HG02678 (cell line): Measurements from ENCODE around the gene LEFTY2.
"Not testable (repeated sequence)": the region's sequence is repeated elsewhere in the genome, so short reads cannot be mapped to it uniquely, and the experiment has no call there.

ENCODE experiments used
- ATAC-seq: cut with Tn5 transposase; IDR thresholded peaks from one replicate; pipeline ENCODE4 v1.9.1; 2021; ENCODE audit warnings: mild to moderate bottlenecking, moderate library complexity; ENCODE audit not compliant: unreplicated experiment

LEFTY2 gene, protein sequence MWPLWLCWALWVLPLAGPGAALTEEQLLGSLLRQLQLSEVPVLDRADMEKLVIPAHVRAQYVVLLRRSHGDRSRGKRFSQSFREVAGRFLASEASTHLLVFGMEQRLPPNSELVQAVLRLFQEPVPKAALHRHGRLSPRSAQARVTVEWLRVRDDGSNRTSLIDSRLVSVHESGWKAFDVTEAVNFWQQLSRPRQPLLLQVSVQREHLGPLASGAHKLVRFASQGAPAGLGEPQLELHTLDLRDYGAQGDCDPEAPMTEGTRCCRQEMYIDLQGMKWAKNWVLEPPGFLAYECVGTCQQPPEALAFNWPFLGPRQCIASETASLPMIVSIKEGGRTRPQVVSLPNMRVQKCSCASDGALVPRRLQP

DNA sequence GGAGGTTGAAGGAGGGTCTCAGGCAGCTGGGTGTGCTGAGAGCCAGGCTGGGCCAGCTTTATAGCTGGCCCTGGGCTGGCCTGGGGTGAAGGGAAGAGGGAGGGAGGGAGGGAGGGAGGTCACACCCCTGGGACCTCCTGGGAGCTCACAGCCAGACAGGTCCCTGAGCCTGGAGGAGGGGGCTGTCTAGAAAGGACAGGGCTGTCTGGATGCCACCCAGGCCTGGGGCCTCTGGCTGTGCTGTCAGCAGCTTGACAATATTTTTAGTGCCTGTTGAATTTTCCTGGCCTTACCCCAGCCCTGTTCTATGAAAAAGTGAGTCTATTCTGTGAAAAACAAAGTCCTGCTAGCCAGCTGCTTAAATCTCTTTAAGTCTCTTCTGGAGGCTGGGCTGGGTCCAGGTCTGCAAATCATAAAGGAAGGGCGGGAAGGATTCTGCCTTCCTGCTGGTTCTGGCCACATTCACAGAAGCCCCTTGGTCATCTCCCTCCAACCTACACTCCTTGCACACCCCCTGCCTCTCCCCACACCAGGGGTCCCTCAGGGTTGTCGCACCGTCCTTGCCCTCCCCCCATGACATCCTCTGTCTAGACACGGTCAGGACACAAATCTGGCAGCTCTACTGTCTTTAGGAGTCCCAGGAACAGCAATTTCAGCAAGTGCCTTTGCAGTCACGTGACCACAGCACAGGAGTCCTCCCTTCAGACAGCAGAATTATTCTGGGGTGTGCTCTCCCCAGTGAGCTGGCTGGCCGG, at the start of gene LEFTY2:
LEFTY2 (minus strand) TSS at position 34 of the 755 bp plus-strand sequence. CDS start 80 bp downstream, outside the sequence.
- ATAC-seq: no peak

DNA sequence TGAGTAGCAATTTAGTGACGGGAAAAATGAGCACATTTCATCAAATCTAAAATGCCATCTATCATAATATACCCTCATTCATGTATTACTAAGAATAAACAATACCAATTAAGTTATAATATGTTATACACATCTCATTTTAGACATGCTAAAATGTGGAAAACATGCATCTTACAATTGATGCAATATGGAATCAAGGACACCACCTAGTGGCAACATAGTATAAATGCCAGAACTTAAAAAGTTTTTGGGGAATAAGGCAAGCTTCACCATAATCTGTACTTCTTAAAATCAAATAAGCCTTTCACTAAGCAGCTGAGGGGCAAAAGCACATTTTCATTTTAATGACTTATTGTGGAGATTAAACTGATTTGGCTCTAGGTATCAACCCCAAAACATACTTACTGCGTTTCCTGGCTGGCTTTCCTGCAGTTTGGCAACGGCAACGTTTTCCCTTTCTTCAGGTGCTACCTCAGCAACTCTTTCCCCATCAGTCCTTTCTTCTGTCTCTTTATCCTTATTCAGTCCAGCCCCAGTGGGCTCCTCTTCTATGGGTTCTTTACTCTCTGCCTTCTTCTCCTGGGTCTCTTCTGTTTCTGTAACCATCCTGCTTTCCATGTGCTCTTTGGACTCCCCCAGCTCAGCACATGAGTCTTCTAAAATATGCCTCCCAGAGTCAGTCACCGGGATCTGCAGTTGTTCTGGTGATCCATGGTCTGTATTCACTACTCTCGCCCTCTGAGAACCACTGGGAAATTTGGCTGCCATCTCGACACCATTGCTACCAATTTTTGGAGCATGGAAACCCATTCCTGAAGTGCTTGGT, 46.7 kb upstream of the LEFTY2 start:
- no peak for ATAC-seq

DNA sequence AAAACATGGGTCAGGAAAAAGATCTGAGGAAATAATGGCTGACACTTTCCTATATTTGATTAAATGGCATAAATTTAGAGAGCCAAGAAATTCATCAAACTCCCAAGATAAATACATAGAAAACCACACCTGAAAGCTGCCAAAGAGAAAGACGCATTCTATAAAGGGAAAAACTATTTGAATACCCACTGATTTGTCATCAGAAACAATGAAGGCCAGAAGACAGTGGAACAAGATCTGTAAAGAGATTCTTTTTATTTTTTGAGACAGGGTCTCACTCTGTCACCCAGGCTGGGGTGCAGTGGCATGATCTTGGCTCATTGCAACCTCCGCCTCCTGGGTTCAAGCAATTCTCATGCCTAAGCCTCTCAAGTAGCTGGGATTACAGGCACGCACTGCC, 40.7 kb upstream of the LEFTY2 start:
- no peak for ATAC-seq

DNA sequence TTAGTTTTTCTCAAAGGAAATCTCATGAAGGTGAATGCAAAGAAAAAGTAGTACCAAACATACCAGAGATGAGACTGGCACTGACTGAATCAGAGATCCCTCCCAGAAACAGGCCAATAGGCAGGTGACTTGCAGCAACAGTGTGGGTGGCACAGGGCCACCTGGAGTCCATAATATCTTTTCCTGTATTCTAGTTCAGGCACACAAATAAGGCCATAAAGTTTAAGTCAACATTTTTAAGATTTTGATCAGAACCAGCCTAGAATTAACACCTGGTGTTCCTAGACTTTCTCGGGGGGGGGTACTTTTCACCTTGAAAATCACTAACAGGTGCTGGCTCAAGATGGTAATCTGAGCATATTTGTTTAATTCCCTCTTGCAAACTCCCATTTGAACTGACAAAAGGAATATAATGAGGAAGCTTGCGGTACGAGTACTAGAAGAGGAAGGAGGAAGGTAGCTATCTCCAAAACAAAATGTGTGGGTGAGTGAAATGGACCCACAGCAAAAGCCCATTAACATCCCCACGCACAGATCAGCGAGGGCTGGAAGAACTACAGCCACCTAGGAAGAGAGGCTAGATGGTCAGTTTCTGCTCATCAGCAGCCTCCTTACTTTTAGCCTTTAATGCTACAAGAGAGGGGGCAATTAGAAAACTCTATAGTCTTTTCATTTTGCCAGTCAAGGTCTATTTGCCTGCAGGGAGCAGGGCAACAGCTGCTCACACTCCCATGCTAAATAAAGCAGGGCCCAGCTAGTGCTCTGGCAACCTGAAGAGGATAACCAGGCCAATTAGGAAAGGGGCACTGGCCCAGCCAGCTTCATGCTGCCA, 39.2 kb upstream of the LEFTY2 start:
- ATAC-seq: no peak

DNA sequence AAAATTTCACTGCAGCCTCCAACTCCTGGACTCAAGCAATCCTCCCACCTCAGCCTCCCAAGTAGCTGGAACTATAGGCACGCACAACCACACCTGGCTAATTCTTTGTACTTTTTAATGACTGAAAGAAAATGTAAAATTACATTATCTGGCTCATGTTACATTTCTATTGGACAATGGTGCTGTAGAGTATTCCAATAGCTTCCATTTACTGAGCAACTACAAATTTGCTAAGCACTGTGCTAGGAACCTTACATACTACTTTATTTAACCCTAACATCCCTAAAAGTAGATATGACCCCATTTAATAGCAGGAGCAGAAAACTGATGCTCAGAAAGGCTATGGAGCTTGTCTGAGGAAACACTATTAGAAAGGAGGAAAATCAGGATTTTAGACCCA, 38.4 kb upstream of the LEFTY2 start:
- no peak for ATAC-seq

DNA sequence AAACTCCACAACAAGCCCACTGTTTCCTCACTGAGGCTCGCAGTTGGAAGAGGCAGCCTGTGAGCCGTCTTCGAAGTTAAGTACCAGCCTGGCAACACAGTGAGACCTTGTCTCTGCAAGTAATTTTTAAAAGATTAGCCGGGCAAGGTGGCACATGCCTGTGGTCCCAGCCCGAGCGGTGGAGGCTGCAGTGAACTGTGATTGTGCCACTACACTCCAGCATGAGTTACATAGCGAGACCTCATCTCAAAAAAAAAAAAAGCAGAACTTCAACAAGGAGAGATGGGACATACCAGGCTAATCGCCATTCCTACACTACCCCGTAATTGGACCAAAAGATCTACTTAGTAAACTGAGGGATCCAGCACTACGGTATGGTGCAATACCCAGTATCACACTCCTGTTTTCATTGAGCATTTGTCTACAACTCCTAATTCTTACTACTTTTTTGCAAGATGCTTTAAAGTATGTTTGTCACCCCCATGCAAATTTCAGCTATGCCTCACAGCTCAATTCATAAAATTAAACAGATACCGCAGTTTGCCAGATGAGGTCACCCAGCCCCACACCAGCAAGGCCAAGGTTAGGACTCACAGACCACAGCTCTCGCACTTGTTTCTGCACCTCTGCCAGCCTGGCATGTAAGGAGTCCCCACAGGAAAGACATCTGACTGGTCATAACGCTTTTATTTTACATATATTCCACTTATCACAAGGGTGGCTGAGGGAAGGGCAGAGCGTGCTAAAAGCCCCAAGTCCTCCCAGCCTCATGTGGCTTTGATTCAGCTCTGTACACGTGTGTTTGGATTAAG, 37.1 kb upstream of the LEFTY2 start:
- peak; percentile 63 for ATAC-seq

DNA sequence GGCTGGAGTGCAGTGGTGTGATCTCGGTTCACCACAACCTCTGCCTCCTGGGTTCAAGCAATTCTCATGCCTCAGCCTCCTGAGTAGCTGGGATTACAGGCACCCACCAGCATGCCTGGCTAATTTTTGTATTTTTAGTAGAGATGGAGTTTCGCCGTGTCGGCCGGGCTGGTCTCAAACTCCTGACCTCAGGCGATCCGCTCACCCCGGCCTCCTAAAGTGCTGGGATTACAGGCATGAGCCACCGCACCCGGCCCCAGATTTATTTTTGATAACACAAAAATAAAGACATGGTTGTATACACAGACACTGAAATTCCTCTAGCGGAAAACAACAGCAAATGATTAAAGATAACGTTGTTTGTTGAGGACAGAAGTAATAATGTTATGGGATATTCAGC, 34.1 kb upstream of the LEFTY2 start:
- ATAC-seq: not testable (repeated sequence)

DNA sequence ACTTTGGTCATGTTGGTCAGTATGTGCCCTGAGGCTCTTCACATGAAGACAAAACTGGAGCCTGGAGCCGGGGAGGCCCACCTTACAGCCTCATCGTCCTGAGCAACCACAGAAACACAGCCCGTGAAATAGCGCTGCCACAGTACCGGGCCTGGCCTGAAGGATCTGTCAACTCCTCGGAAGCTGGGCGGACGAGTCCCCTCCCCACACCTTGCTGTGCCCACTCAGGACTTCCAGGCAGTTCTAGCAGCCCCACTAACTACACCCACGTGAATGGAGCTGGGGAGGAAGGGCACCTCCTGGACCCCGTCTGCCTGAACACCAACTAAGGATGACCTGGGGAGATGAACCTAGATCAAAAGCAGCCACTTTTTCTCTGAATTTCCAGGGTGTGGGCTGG, 33.4 kb upstream of the LEFTY2 start:
- no peak for ATAC-seq

DNA sequence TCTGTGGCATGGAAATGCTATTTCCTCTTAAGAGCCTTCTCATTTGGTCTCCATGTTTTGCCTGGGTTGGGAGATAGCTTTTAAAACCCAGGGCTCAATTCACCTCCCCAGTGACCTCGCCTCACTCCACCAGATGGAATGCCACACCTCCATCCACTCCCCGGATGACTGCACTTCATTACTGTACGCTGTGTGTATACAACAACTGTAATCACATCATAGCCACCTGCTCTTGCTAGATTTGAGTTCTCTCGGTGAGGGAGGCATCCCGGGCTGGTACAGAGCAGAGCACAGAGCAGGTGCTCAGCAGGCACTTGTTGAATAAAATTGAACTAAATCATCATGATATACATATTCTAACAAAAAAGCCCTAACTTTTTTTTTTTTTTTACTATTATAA, 32.1 kb upstream of the LEFTY2 start:
- no peak for ATAC-seq

DNA sequence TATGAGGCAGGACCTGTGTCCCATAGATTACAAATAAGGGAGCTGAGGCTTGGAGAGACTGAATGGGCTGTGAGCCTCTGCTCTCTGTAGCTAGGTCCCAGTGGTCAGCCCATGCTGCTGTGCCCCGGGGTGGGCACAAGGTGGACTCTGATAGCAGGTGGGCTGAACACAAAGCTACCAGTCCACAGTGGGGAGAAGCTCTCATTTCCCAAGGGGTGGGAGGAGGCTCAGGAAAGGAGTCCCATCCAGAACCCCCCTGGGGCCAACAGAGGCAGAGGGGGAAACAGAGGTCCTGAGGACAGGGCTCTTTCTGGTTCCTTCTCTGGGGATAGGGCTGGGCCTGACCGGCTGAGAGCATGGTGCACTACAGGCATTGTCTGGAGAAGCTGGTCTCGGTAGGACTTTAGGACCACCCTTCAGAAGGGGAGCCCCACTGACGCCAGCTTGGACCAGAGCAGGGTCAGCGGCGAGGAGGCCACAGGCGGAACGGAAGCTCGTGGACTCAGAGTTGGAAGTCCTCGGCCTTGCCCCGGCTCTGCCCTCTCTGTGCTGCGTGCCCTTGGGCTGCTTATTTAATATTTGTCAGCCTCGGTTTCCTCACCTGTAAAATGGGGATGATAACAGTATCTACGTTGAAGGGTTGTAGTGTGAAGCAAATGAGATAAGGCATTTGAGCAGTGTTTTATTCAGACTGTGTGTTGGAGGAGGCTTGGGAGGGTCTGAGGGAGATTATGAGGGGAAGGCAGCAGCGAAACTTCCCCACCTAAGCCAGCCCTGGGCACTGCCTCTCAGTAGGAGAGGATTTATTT, 31.5 kb upstream of the LEFTY2 start:
- no peak for ATAC-seq

DNA sequence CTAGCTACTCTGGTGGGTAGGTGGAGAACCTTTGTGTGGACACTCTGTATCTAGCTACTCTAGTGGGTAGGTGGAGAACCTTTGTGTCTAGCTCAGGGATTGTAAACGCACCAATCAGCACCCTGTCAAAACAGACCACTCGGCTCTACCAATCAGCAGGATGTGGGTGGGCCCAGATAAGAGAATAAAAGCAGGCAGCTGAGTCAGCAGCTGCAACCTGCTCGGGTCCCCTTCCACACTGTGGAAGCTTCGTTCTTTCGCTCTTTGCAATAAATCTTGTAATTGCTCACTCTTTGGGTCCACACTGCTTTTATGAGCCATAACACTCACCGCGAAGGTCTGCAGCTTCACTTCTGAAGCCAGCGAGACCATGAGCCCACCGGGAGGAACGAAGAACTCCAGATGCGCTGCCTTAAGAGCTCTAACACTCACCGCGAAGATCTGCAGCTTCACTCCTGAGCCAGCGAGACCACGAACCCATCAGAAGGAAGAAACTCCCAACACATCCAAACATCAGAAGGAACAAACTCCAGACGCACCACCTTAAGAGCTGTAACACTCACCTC, 29.7 kb upstream of the LEFTY2 start:
- ATAC-seq: not testable (repeated sequence)

DNA sequence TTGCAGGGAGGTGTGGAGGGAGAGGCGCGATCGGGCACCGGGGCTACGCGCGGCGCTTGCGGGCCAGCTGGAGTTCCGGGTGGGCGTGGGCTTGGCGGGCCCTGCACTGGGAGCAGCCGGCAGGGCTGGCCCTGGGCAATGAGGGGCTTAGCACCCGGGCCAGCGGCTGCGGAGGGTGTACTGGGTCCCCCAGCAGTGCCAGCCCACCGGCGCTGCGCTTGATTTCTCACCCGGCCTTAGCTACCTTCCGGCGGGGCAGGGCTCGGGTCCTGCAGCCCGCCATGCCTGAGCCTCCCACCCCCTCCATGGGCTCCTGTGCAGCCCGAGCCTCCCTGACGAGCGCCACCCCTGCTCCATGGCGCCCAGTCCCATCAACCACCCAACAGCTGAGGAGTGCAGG, 28.7 kb upstream of the LEFTY2 start:
- not testable (repeated sequence) for ATAC-seq

DNA sequence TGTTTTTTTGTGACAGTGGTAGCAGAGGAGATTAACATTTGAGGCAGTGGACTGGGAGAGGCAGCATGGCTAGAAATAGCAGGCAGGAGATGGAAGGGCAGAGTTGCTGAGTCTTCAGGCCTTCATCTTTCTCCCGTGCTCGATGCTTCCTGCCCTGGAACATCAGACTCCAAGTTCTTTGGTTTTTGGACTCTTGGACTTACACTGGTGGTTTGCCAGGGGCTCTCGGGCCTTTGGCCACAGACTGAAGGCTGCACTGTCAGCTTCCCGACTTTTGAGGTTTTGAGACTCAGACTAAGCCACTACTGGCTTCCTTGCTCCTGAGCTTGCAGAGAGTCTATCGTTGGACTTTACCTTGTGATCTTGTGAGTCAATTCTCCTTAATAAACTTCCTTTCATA, 24.2 kb upstream of the LEFTY2 start:
- no peak for ATAC-seq

DNA sequence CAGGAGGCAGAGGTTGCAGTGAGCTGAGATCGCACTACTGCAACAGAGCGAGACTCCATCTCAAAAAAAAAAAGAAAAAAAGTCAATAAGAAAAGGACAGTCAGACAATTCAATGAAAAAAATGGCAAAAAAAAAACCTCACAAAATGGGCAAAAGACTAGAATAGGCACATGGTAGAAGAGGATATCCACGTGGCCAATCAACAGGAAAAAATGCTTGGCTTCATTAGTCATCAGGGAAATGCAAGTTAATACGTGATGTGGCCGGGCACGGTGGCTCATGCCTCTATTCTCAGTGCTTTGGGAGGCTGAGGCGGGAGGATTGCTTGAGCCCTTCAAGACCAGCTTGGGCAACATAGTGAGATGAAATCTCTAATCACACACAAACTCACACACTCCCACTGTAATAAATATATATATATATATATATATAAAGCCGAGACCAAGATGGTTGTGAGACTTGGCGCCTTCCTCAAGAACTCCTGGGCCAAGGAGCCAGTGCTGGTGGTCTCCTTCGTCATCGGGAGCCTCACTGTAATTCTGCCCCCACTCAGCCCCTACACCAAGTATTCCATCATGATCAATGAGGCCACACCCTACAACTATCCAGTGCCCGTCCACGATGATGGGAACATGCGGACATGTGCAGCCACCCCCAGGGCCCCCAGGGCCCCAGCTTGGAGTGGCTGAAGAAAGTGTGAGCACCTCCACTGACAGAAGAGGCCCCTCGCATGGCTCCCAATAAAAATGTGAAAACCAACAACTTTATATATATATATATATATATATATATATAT, 22.9 kb upstream of the LEFTY2 start:
- ATAC-seq: no peak

DNA sequence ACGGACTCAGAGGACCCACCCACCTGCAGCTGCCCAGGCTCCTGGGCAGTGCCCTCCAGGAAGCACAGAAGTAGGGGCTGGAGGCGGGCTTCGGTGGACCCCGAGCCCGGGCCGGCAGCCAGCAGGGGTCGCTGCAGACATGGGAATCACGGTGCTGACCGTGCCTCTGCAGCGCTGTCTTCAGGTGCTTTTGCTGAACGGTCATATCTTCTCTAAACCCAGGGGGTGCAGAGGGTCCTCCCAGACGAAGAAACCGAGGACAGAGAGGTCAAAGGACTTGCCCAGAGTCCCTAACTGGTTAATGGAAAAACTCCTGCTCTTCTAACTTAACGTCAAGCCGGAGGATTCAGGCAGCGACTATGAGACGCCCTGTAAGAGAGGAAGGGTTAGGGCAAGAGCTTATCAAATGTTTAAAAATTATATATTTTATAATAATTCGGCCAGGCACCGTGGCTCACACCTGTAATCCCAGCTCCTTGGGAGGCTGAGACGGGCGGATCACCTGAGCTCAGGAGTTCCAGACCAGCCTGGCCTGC, 21.5 kb upstream of the LEFTY2 start:
- ATAC-seq: peak; percentile 84

DNA sequence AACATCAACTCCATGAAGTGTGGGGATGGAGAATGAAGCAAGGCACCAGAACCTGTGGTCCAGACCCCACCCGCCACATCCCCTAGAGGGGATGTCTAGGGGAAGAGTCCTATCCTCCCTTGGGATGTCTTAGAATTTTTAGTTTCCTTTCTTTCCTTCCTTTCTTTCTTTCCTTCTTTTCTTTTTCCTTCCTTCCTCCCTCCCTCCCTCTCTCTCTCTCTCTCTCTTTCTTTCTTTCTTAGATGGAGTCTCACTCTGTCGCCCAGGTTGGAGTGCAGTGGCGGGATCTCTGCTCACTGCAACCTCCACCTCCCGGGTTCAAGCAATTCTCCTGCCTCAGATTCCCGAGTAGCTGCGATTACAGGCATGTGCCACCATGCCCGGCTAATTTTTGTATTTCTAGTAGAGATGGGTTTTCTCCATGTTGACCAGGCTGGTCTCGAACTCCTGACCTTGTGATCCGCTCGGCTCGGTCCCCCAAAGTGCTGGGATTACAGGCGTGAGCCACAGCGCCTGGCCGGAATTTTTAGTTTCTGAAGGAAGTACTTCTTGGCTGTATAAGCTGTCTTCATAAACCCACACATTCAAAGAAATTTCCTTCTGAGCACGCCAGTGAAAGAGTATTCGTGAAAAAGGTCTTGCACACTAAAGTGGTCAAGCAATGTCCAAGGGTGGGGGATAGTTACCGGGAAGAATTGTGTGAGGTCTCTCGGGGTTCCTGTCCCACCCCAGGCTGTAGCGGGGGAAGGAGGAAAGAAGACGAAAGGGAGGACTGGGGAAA, 20.8 kb upstream of the LEFTY2 start:
- ATAC-seq: no peak

DNA sequence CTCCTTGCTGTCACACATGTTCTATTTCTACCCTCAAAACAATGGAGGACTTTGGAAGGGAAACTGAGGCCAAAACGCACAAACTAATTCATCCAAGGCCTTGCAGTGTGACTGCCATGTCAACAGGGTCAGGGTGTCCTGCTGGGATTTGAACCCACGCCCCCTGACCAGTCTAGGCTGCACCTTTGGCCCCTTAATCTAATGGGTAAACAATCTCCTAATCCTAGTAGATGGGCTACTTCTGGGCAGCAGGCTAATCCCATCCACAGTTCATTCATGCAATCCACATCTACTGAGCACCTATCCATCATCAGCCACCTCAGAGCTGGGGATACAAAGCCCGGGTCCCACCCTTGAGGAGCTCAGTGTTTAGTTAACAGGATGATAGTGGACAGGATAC, 17.0 kb upstream of the LEFTY2 start:
- ATAC-seq: no peak
